GM12875 (cell line): ENCODE data around the gene MYLK.

Experiments
- H3K4me3 ChIP-seq: one replicate; pipeline ENCODE4 v1.5.1; 2011; ENCODE audit warnings: low read depth, low read length, control low read depth
- TF ChIP-seq, protein P1 (sequence below): IDR thresholded peaks from 2 replicates; pipeline ENCODE4 v1.5.1; 2011; ENCODE audit warnings: low read depth, mild to moderate bottlenecking, control low read depth, inconsistent platforms, low read length, moderate library complexity, borderline replicate concordance; ENCODE audit not compliant: insufficient read depth

MYLK gene

DNA sequence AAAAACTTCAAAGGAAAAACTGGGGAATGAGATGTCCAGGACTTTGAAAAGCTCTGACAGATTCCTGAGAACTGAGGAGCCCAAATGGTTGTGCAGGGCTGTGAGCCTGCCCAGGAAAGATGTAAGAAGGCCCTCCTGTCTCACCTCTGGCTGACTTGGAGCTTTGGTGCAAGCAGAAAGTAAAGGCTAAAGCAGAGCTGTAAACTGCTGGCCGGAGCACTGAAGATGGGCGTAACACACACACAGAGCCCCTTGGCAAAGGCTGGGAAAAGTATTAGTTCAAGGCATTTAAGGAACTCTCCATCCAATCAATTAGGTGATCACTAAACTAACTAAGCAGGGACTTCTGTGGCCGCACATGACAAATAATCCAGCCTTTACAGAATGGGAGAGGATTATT, 155.1 kb downstream of the MYLK start:
- TF ChIP-seq, protein P1, sequence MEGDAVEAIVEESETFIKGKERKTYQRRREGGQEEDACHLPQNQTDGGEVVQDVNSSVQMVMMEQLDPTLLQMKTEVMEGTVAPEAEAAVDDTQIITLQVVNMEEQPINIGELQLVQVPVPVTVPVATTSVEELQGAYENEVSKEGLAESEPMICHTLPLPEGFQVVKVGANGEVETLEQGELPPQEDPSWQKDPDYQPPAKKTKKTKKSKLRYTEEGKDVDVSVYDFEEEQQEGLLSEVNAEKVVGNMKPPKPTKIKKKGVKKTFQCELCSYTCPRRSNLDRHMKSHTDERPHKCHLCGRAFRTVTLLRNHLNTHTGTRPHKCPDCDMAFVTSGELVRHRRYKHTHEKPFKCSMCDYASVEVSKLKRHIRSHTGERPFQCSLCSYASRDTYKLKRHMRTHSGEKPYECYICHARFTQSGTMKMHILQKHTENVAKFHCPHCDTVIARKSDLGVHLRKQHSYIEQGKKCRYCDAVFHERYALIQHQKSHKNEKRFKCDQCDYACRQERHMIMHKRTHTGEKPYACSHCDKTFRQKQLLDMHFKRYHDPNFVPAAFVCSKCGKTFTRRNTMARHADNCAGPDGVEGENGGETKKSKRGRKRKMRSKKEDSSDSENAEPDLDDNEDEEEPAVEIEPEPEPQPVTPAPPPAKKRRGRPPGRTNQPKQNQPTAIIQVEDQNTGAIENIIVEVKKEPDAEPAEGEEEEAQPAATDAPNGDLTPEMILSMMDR: no peak
- no peak overlapping the region for H3K4me3 ChIP-seq

DNA sequence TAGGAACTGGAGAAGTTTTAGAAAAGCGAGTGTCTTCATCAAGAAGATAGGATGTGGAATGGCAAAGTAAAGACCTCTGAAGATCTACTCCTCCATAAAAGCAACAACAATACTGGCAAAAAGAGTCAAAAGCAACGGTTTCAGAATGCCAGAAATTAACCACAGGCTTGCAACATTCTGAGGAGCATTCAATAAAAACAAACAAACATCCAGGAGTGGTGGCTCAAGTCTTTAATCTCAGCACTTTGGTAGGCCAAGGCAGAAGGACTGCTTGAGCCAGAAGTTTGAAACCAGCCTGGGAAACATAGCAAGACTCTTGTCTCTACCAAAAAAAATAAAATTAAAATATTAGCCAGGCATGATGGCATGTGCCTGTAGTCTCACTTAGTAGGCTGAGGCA, 156.1 kb downstream of the MYLK start:
- H3K4me3 ChIP-seq: no peak overlapping the region
- TF ChIP-seq, protein P1: no peak

DNA sequence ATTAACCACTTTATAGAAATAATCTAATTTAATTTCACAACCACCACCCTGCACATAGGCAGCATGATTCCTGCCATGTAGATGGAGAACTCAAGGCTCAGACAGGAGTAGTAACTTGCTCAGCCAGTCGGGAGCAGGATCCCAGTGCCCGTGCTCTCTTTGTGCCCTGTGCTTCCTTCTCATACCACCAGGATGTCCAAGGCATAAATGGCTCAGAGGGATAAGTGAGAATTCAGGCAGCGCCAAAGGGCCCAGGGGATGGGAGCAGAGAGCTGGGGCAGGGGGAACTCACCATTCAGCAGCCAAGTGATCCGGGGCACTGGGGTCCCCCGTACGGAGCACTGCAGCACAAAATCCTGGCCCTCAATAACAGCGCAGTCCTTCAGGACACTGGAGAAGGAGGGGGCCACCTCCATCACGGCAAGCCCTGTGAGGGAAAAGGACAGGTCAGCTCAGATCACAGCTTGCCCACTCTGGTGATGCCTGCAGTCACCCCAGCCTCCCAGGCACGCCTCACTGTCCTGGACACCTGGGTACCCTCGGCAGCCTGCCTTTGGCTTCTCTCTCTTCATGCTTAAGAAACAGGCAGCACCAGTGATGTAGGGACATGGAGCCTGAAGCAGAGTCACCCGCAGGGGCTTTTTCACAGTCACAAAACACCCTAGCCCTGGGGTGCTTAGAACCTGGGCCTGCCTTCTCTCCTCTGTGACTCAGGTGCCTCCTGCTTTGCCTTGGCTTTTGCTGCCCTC, 158.3 kb downstream of the MYLK start:
- TF ChIP-seq, protein P1: no peak
- H3K4me3 ChIP-seq: no peak overlapping the region

DNA sequence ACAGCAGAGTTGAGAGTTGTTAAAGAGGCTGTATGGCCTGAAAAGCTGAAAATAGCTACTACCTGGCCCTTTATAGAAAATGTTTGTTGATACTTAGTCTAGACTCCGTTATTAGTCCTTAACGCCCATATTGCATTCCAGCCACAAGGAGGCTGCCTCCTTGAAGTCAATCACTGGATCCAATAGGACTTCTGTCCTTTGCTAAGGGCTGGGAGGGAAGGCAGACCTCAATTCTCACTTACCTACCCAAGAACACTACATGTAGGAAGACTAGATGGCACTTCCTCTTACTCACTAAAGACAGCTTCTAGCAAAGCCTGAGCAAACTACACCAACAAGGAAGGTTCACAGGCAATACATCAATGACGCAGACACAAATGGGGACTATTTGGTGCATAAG, 159.8 kb downstream of the MYLK start:
- H3K4me3 ChIP-seq: no peak overlapping the region
- TF ChIP-seq, protein P1: no peak

DNA sequence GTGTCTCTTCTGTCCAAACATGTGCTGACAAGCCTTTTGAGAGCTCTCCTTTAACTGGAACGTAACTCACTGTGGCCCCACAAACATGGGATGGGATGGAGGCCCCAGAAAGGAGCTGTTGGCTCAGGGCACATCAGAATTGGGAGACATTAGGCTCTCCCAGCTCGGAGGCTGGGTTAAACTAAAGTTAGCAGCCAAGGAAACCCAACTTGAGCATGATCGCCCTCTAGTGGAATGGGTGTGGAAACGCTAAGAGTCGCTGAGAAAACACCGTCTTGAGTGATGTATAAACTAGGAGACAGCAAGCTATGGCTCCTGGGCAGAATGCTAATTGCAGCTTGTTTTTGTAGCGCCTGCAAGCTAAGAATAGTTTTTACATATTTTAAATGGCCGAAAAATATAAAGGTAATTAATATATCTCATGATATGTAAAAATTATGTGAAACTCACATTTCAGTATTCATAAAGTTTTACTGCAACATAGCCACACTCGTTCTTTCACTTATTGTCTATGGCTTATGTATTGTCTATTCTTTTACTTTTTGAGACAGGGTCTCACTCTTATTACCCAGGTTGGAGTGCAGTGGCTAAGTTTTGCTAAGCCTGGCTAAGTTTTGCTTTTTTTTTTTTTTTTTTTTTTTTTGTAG, 160.5 kb downstream of the MYLK start:
- TF ChIP-seq, protein P1: peak; percentile 85

DNA sequence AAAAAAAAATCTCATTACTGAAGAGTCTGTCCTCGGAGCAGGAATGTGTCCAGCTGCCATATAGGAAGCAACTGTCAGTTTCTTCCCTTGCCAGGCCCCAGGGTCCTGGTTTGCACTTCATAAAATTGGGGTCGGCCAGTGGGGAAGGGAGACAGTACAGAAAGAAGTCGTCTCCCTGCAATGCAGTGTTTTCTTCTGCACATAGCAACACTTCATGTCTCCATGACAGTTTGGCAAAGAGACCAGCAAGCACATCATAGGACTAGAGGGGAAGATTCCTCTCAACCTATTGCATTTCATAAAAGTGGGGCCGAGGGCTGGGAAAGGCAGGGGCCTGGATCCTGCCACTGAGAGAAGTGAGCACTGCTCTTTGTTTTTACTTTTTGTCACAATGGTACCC, 161.1 kb downstream of the MYLK start:
- TF ChIP-seq, protein P1: no peak
- no peak overlapping the region for H3K4me3 ChIP-seq

More for the DNA sequence above, 160.5 kb downstream of the MYLK start:
- H3K4me3 ChIP-seq: no peak overlapping the region

DNA sequence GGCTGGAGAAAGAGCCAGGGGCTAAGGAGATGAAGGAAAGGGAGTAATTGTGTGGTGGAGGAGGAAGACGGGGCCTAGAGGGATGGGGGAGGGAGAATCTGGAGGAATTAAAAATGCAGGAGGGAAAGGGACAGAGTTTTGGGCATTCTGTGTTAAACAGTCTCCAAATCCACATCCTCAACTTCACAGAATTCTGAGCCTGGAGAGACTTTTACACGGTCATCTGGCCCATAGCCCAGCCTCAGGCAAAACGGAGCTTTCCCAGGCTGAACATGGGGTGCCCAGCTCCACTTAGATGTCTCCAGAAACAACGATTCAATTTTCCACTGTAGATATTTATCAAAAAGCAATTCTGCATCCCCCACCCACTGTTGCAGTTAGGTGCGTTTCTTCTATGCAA, 161.7 kb downstream of the MYLK start:
- TF ChIP-seq, protein P1: no peak
- H3K4me3 ChIP-seq: no peak overlapping the region
